ENCODE data around the gene UNC5C. TPM values are rescaled to one million over a fixed set of nuclear protein-coding genes. Genes with fewer than 3 reads are reported as not detected.

The UNC5C gene
- total and polyA plus RNA-seq, 8 donors: 0.15 to 0.84 (median 0.34) TPM

DNA sequence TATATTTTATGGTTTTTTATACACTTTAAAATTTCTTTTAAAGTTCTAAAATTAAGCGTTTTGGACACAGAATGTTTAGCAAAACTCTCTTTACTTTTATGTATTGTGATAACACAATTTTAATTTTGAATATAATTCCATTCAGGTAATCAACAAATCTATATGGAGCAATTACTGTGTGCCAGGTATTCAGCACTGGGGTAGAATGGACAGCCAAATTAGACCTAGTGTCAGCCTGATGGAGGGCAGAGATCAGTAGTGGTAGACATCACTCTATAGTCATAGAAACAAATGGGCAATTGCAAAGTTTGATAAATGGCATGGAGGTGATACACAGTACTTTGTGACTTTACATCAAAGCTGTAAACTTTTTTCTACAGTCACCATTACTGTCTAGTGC lies 41.8 kb upstream of the UNC5C start:
- WGBS, 2 donors: 44 to 63% methylated on average over 1 of the region's 1 CpG
- FAIRE-seq (no peak), ATAC-seq (no peak), DNase-seq (no peak)
- TF ChIP-seq CTCF (IDR thresholded peaks at IDR 0.05): no peak
- Histone ChIP-seq H3K36me3 (no peaks in the 10 kb centered on the region), H3K27ac (no peak overlapping the region), H3K4me1 (no peaks in the 10 kb centered on the region), H3K9me3 (no peaks in the 10 kb centered on the region), H3K4me3 (no peak overlapping the region), H3K27me3 (peaks cover 0 to 4% (median 1%) of the 10 kb centered on the region in 4 donors)
- intact Hi-C loops (cut with DNase I): no loop called here

- Histone ChIP-seq H3K27ac (no peak overlapping the region), H3K9me3 (no peaks in the 10 kb centered on the region), H3K27me3 (peaks cover 0 to 4% (median 2%) of the 10 kb centered on the region in 4 donors), H3K4me3 (no peak overlapping the region), H3K36me3 (no peaks in the 10 kb centered on the region), H3K4me1 (no peaks in the 10 kb centered on the region)
- no peak for TF ChIP-seq CTCF (IDR thresholded peaks at IDR 0.05)
- intact Hi-C loops (cut with DNase I): no loop called here
- FAIRE-seq: peak; percentile 69
- ATAC-seq: no peak
- no peak for DNase-seq
- WGBS, 2 donors: 54 to 66% methylated on average over 5 of the region's 5 CpGs
These were observed 36.4 kb upstream of the UNC5C start for GRCh38 chr4:95585016-95585695.

GRCh38 chr4:95580226-95580625 lies 31.5 kb upstream of the UNC5C start:
- TF ChIP-seq CTCF (IDR thresholded peaks at IDR 0.05): no peak
- Histone ChIP-seq H3K36me3 (no peaks in the 10 kb centered on the region), H3K9me3 (no peaks in the 10 kb centered on the region), H3K27ac (no peak overlapping the region), H3K4me3 (no peak overlapping the region), H3K27me3 (no peaks in the 10 kb centered on the region), H3K4me1 (no peaks in the 10 kb centered on the region)
- no peak for DNase-seq
- no peak for ATAC-seq
- intact Hi-C loops (cut with DNase I): no loop called here
- no peak for FAIRE-seq
- WGBS, 2 donors: 27 to 39% methylated on average over 8 of the region's 8 CpGs

- no peaks in the 10 kb centered on the region for H3K36me3 ChIP-seq
- no peaks in the 10 kb centered on the region for H3K4me1 ChIP-seq
- DNase-seq (peak in 4 of 6 donors; percentile 30 to 42 (median 34)), ATAC-seq (peak in 3 of 4 donors; percentile 42 to 63 (median 59)), FAIRE-seq (no peak)
- no peak for TF ChIP-seq CTCF (IDR thresholded peaks at IDR 0.05)
- 36 to 43% methylated on average over 6 of the region's 6 CpGs for WGBS, 2 donors
- H3K27ac ChIP-seq: no peak overlapping the region
- intact Hi-C loops (cut with DNase I): no loop called here
- no peak overlapping the region for H3K4me3 ChIP-seq
- no peaks in the 10 kb centered on the region for H3K9me3 ChIP-seq
- H3K27me3 ChIP-seq: no peaks in the 10 kb centered on the region
These were observed 23.7 kb upstream of the UNC5C start for GRCh38 chr4:95572304-95572991.

DNA sequence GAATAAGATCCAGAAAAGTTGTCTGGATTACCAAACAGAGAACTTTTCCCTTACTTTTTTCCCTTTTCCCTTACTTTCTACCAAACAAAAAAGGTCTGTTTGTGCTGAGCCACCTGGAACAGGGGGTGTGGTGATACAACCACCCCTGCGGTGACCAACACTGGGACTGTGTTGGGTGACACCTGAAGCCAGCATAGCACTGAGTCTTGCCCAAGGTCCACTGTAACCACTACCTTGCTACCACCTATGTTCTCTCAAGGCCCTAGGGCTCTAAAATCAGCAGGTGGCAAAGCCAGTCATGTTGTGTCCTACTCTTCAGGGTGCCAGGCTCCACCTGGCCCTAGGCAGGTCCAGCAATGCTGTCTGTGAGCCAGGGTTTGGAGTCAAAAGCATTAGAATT lies 22.8 kb upstream of the UNC5C start:
- WGBS, 2 donors: 84 to 86% methylated on average over 1 of the region's 1 CpG
- Histone ChIP-seq H3K9me3 (no peaks in the 10 kb centered on the region), H3K4me3 (no peak overlapping the region), H3K27me3 (no peaks in the 10 kb centered on the region), H3K27ac (no peak overlapping the region), H3K4me1 (no peaks in the 10 kb centered on the region), H3K36me3 (no peaks in the 10 kb centered on the region)
- ATAC-seq: no peak
- no peak for TF ChIP-seq CTCF (IDR thresholded peaks at IDR 0.05)
- DNase-seq: no peak
- no peak for FAIRE-seq
- intact Hi-C loops (cut with DNase I): no loop called here

Data from pancreas (tissue), 10 donors.